A549 (cell line): Measurements from ENCODE around the gene NAGPA.

Experiments used
- CTCF ChIP-seq: fragments of >200 bp; sonication (Bioruptor Twin); formaldehyde crosslinking; IDR thresholded peaks from 3 replicates; pipeline ENCODE4 v1.5.1; 2016
- KDM1A ChIP-seq: fragments of 200-600 bp; sonication (generic); IDR thresholded peaks from 2 replicates; pipeline ENCODE4 v1.6.1; 2016; ENCODE audit warnings: low read depth, mild to moderate bottlenecking
- MYC ChIP-seq: IDR thresholded peaks from 2 replicates; pipeline ENCODE4 v1.6.1; 2012; ENCODE audit warnings: mild to moderate bottlenecking, inconsistent platforms, low read length, improper control_type of control experiment, borderline replicate concordance
- NPAS2 ChIP-seq: fragments of 250-450 bp; sonication (Bioruptor Pico); IDR thresholded peaks from 2 replicates; pipeline ENCODE4 v1.8.0; 2022; ENCODE audit warnings: mild to moderate bottlenecking, moderate library complexity, borderline replicate concordance
- POLR2A ChIP-seq: IDR thresholded peaks from 2 replicates; pipeline ENCODE4 v1.6.1; 2012; ENCODE audit warnings: mild to moderate bottlenecking, low read length
- RCOR1 ChIP-seq: fragments of 150-350 bp; IDR thresholded peaks from 2 replicates; pipeline ENCODE4 v1.6.1; 2014; ENCODE audit warnings: antibody characterized with exemption, low read length, low read depth

GRCh38 chr16:5058476-5058875 is 24.7 kb upstream of the NAGPA start:
- no peak for TF ChIP-seq POLR2A
- no peak for TF ChIP-seq MYC
- no peak for TF ChIP-seq CTCF
- no peak for TF ChIP-seq NPAS2 (CRISPR knock-in tag)
- no peak for TF ChIP-seq RCOR1
- TF ChIP-seq KDM1A = no peak
